ENCODE results near the gene ADCY4.

The ADCY4 gene

GRCh38 chr14:24369463-24369862, 34.6 kb upstream of the ADCY4 start:
- TF ChIP-seq CTCF (IDR thresholded peaks at IDR 0.05) = no peak

GRCh38 chr14:24368562-24369252, 33.8 kb upstream of the ADCY4 start:
- TF ChIP-seq CTCF (IDR thresholded peaks at IDR 0.05) = no peak

GRCh38 chr14:24368212-24368561, 33.3 kb upstream of the ADCY4 start:
- no peak for TF ChIP-seq CTCF (IDR thresholded peaks at IDR 0.05)

- no peak for TF ChIP-seq CTCF (IDR thresholded peaks at IDR 0.05)
These were observed 32.8 kb upstream of the ADCY4 start, which contains the start of gene NFATC4 for GRCh38 chr14:24367514-24368211. NFATC4 (plus strand) TSS chr14:24368184; CDS start chr14:24368341, 157 bp downstream.

- no peak for TF ChIP-seq CTCF (IDR thresholded peaks at IDR 0.05)
These were observed 32.0 kb upstream of the ADCY4 start for GRCh38 chr14:24366721-24367513.

- no peak for TF ChIP-seq CTCF (IDR thresholded peaks at IDR 0.05)
These were observed 31.5 kb upstream of the ADCY4 start for GRCh38 chr14:24366413-24366720.

- no peak; the same call in 1 of the 2 replicates for TF ChIP-seq CTCF (IDR thresholded peaks at IDR 0.05)
These were observed 30.9 kb upstream of the ADCY4 start for GRCh38 chr14:24365600-24366412.

All from LNCAP (cell line).